ENCODE measurements around the gene OPA1.

Gene OPA1

DNA sequence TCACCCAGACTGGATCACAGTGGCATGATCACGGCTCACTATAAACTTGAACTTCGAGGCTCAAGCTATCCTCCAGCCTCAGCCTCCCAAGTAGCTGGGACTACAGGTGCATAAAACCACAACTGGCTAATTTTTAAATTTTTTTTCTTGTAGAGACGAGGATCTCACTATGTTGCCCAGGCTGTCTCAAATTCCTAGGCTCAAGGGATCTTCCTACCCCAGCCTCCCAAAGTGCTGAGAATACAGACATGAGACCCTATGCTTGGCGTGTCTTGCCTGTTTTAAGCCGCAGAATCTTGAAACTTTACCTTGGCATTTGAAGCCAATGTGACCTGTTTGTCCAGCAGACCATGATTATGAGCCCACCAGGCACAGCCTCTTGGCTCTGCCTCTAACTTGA, 119.9 kb downstream of the OPA1 start:
- DNase-seq, result no peak

DNA sequence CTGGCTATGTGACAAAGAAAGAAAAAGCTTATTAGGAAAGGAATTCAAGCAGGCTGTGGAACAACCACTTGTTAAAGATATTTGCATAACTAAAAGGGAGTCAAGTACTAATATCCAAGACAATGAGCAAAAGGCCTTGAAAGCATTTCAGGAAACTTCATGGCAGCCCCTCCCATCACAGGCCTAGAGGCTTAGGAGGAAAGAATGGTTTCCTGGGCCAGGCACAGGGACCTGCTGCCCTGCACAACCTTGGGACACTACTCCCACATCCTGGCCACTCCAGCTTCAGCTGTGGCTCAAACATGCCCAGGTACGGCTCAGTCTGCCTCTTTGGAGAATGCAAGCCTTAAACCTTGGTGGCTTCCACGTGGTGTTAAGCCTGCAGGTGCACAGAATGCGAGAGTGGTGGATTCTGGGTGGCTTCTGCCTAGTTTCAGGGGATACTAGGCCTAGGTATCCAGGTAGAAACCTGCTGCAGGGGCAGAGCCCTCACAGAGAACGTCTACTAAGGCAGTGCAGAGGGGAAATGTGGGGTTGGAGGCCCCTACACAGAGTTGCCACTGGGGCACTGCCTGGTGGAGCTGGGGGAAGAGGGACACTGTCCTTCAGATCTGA, 121.6 kb downstream of the OPA1 start:
- DNase-seq, result no peak

DNA sequence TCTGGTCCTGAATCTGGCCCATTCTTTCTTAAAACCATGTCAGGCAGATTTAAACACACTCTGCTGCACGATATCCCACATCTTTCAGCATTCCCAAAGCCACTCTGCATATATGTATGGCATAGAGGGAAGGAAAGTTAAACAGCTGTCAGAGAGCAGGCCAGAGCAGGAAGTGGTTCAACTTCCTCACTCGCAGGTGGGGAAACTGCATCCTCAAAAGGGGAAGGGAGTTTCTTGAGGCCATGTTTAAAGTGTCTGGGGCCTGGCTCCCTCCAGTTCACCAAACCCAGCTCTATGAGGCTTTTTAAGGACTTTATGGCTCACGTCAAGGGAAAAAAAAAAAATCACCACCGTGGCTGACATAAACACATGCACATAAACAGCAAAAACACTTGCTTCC, 123.1 kb downstream of the OPA1 start:
- no peak for DNase-seq

DNA sequence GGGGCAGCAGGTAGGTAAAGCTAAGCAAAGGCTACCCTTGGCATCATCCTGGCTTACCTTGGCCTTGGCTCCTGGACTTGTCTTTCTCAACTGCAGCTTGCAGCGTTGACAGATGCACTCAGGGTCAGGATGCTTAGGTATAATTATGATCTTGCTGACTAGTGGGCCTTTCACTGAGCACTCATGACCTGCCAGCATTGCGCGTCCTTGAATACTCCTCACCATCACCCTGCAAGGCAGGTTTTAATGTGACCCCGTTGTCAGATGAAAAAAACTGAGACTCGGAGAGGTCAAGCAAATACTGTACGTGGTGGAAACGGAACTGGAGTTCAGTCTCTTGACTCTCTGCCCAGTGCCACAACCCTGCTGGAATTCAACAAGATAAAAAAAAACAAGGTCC, 126.7 kb downstream of the OPA1 start:
- no peak for DNase-seq

DNA sequence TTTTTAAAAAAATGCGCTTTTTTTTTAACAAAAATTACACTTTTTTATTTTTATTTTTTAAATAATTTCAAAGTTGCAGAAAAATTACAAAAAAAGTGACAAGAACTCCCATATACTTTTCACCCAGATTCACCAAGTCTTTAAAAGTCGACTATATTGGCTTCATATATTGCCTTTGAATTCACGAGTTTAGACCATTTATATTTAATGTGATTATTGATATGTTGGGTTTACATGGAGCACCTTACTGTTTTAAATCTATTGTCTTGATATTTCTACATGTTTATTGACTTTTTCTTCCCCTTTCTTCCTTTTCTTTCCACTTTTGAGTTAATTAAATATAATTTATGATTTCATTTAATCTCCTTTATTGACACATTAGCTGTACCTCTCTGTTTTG, 127.2 kb downstream of the OPA1 start:
- DNase-seq, result no peak

DNA sequence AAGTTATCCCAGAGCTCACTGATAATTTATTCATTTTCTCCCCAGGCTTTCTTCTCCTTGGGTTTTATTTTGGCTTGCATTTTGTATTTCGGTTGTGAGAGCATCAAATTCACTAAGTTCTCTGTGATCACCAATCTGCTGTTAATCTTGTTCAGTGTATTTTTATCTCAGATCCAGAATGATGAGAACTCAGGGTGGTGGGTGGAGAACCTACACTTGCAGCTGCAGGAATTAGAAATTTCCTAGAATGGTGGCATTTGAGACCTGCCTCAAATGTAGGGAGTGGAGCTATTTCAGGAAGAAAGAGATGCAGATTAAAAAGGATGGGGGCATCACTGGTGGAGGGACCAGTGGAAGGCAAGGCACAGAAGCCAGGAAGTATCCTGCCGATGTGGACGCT, 129.6 kb downstream of the OPA1 start:
- DNase-seq, result no peak

DNA sequence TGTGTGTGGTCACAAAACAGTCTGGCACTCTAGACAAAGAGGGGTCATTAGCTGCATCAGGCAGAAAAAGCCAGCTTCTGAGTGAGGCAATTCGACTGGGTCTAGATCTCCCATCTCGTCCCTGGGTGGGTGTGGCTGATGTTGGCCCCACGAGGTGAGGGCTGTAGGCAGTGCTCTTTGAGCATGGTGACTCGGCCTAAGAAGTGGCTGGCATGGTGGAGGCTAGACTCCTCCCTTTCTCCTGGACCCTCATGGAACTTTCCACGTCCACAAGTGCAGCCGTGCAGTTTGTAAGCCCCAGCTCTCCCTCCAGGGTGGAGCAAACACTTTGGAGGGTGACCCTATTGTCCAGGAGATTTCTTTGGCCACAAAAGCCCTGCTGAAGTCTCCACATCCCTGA, 134.1 kb downstream of the OPA1 start:
- DNase-seq, result no peak

DNA sequence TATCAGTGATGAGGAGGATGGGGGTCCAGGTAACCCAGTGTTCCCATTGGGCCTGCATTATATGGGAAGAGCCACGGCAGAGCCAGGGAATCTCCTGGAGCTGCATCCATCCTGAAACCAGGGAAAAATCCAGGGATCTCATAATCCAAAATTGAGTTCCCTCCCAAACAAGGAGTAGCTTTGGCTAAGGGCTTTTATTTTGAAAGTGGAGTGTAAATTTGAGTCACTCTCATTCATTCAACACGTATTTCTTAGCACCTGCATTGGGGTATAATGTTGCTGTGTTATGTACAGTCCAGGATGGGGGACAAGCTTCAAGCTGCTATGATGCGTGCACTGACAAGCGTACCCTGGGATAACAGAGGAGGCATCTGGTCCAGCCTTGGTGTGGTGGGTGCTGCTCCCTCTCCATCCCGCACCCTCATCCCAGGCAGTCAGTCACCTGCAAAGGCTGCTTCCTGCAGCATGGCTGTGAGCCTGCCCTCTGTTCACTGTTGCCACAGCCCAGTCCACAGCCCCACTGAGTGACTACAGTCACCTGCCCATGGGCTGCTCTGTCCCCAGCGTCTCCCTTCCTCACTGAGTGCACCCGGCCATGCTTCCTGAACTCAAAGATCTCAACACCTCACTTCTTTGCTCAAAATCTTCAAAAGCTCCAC, 135.6 kb downstream of the OPA1 start:
- no peak for DNase-seq

DNA sequence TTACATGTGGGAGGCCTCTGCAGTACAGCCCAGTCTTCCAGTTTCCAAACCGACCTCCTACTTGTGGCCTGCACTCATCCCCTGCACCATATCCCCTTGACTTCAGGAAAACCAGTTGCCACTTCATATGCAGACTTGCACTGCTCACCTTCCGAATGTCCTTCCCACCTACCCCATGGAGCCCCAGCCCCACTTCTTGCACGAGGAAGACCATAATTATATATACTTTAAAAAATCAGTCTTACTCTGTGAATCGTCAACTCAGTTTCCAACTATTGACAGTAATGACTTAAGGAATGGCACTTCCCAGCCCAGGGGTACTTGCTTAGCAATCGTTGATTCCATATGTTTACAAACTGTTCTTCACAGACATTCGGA, 136.1 kb downstream of the OPA1 start:
- no peak for DNase-seq

DNA sequence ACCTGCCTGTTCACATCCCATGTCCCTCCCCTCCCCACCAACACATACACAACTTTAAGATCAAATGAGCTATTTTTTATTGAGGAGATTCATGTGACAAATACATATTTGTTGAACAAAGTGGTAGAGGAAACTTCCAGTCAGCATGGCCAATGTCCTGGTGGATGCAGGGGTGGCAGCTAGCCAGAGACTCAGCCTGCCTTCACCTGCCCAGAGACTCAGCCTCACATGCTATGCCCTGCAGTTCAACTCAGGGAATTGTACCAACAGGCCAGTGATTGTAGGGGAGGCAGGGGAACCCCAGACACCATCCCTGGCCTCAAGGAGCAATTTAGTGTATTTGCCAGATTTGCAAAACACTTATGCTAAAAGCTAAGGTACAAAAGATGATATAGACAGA, 136.6 kb downstream of the OPA1 start:
- DNase-seq, result no peak

DNA sequence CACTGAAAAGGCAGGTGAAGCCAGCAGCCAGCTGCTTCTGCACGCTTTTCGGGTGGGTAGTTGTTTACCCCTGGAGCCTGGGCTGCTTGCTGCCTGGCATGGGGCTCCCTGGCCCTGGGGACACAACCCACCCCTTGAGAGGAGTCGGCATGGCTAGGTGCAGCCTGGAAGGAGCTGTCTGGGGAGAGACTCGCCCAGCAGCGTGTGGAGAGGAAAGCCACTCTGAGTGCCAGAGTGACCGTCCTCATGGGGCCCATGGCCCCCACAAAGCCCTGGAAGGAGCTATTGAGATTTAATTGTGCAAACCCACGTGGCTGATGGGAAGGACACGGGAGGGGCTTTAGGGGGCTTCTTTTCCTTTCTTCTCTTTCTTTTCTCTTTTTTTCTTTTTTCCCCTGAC, 137.5 kb downstream of the OPA1 start:
- no peak for DNase-seq

DNA sequence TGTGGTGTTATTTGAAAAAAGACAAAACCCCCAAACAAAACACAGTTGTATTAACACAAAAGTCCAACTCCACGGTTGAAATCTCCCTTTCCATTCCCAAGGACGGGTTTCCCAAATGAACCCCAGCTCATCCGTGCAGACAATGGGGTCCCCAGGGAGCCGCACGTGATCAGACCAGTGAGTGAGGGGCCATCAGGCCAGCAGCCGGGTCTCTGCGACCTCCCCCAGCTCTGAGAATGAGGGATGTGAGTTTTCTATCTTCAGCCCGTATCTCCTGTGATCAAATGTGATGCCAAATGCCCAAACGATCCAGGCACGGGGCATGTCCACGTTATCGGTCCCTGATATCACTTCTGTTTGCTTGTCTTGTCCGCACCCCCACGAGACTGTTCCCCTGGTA, 138.0 kb downstream of the OPA1 start:
- DNase-seq, result no peak

DNA sequence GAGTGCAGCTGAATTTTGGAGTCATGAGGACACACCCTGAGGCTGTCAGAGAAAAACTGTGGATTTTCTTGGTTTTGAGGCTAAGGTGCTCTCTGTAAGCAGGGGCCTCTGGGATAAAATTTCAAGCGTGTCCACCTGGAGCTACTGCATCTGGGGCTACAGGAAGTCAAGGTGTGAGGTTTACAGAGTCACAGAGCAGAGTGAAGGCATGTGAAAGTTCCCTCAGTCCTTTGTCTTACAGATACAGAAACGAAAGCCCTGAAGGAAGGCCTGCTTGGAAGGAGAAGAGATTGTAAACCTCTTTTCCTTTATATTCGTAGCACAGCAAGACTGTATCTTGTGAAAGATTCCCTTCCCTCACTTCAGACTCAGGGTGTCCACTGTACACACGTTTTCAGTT, 138.6 kb downstream of the OPA1 start:
- no peak for DNase-seq

DNA sequence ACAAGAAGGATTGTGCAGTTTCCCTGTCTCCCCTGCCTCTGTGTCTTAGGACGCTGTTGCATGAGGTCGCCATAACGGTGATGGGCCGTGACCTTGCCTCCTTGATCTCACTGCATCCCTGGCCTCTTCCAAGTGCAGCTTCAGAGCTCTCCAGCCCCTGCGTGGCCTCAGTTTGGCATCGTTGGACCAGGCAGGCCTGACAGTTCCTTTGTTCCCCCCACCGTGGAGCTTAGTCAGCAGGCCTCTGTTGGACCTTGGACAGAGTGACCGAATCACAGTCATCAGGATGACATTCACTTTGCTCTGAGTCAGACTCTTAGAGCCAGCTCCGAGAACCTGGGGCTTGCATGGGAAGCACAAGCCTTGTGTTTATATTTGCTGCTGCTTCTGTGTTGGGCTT, 139.4 kb downstream of the OPA1 start:
- no peak for DNase-seq

DNA sequence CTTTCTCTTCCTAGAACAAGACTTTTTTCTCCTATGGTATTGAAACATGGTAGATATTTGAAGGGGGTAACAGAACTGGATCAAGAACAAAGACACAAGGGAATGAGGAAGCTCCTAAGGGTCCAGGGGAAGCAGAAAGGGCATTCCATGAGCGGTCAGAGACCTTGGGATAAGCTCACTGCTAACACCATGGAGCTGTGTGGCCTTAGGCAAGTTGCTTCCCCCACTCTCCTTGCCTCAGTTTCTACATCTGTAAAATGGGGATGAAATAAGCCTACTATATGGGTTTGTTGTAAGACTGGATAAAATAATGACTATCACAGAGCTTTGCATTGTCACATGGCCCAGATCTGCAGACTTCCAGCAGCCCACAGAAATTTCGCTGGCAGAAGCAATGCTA, 139.8 kb downstream of the OPA1 start:
- DNase-seq, result no peak

DNA sequence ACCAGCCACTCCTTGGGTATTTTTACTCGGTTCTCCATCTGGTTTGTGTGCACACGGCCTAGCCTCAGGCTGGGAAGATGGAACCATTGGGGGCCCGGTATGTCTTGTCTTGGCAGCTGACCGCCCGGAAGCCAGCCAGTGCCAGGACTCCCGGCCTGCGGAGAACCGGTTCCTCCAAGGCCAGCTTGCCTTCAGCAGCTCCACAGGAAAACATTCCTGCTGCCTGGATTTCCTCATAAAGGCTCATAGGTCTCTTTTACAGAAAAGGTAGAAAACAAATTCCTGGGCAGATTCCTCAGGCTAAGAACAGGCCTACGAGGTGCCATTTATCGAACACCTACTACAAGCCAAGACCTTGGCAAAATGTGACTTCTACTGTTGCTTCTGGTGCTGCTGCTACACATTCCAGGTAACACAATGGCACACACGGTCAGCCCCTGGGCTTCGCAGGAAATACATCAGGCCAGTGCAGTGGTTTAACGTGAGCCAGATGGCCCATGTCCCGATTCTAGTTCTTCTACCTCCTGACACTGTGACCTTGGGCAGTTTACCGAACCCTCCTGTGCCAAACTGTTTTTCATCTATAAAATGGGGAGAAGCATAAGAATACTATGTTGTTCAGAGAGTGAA, 141.8 kb downstream of the OPA1 start:
- DNase-seq, result no peak

DNA sequence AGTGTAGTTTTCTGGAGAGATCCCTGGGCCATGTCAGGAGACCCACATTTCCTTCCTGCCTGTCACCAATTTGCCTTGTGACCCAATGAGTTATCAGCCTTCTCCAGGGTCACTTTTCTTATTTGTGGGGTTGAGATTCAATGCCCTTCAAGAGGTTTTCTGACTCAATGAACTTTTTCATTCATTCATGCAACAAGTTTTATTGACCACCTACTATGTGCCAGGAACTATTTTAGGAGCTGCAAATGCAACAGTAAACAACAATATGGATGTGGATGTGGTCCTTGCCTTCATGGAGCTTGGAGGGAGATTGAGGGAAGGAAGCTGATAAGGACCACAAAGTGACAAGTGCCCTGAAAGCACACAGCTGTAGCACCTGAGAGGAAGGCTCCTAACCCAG, 142.8 kb downstream of the OPA1 start:
- DNase-seq, result no peak

DNA sequence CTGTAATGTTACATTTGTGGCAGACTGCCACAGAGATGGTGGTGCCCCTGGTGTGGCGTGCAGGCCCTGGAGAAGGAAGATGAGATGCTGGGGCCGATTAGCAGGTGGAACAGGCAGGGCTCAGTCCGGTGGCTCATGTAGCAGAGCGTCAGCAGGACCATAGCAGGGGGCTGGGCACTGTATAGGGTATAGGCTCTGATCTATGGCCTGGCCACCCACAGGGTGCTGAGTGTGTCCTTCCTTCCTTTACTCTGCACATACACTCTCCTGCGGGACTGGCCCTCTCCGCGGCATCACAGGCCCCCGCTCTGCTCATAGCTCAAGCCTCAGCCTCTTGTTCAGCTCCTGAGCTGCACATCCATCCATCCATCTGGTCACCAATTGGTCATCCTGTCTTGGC, 143.6 kb downstream of the OPA1 start:
- no peak for DNase-seq

DNA sequence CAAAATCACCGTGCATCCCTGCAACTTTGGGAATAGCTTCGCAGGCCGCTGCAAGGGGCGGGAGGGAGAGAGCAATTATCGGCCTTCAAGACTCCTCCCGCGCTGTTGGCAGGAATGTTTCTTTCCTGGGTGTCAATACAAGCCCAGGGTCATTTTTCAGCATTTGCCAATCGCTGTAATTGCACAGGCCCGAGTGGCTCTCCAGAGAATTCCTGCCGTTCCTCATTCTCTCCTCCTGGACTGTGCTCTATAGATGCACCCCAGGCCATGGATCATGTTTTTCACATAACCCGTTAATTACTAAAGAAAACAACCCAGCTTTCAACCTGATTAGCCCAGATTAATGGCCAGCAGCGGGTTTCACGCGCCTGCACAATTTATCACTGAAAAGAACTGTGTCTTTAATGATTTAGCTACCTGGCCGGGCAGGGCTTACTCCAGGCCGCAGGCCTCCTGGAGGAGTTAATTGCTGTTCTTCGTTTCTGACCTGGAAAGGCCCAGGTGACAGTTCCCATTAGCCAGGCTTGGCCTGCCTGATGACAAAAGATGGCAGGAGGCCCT, 144.3 kb downstream of the OPA1 start:
- peak; percentile 87 for DNase-seq

DNA sequence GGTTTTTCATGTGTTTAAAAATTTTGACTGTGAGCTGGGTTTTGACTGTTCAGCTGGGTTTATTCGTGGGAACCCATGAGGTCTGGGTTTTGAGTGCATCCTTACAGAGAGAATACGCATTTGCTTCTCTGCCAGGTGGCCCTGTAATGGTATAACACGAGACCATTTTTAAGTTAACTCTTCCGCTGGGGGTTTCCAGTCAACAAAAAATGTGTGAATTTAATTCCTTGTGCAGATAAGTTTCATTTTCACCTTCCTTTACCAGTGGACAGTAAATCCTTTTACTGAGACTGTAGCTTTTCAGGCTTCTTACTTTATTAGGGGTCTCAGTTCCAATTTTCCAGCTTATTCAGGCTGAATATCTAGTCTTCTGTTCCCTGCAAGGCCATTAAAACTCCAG, 149.6 kb downstream of the OPA1 start:
- no peak for DNase-seq

DNA sequence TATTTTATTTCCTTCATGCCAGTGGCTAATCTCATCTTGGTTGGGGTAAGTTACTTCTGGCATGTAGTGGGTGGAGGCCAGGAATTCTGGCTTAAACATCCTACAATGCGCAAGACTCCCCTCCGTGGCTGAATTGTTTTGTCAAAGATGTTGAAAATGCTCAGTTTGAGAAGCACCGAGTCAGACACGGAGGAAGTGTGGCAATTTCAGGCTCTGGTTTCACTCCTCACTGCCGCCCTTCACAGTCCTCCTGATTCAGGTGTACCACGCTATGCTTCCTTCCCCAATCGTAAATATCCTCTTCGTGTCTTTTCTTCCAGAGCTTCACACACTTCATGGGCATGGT, 150.7 kb downstream of the OPA1 start:
- no peak for DNase-seq

DNA sequence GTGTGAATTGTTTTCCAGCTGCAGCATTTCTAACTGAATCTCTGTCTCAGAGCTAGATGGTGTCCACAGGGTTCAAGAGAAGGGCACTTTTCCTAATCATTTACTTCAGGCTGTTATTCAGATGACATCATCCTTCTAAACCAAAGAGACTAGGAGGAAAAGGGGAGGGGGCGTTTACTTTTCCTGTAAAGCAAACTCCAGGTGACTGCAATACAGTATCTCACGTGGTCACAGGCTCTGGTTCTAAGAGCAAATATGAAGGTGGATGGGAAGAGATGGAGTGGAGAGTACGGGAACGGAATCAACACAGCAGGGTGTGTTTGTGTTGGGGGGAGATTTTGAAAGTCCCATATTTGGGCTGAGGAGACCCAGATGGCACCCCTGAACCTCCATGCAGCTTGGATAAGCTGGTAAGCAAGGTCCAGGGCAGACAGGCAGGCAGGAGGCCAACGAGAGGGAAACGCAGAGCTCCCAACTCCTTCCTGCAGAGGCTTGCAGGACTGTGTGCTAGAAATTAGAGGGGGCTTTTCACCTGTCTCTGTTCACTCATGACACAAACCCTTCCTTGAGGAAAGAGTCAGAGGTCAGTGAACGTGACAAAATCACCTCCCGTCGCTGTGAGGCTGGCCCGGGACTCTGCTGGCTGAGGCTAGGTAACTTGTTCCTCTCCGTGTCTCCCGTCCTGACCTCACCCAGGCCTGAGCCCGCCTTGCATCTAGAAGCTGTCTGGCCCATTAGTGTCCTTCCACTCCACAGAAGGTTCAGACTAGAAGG, 151.2 kb downstream of the OPA1 start:
- peak; percentile 45 for DNase-seq

DNA sequence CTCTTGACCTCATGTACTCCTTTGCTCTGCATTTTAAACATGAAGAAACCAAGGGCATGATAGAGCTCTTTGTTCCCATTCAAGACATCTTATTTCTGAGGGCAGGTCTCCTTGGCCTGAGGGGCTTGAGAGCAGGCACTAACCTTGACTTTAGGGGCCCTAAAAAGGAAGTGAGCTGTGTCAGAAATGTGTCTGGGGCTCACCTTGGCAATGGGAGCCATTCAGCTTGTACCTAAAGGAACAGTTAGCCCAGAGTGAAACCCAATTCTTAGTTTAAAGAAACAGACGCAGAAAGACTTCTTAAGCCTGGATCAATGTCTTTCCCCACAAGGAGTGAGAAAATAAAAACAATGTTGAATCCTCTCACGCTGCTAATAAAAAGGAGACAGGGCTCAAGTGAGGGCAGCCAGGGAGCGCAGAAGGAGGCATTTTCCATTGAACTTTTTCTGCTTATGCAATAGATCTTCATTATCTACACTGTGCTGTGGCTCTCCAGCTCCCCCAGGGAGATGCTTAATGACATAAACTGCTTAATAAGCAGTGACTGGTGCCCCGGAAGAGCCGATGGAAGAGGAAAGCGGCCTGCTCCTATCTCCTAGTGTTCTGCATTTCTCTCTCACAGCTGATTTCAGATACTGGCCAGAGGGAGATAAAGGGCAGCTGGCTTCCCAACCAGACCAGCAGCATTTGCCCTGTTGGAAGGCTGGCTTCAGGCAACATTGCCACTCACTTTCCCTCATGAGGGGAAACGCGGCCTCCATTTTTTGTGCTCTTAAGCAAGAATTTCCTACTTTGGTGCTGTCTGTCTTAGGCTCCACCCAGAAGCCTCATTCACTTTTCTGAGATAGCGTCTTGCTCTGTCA, 152.0 kb downstream of the OPA1 start:
- no peak for DNase-seq

Data from NCI-H1417 treated with DMSO at 0.1 percent for 48 hours (cell line).